WI38 (cell line): Measurements from ENCODE around the gene CDKN1B.
"Not testable (repeated sequence)": the region's sequence is repeated elsewhere in the genome, so short reads cannot be mapped to it uniquely, and the experiment has no call there.

ENCODE experiments used
- H3K4me3 ChIP-seq: 2 replicates; pipeline ENCODE4 v1.5.1; 2011; ENCODE audit warnings: low read depth, mild to moderate bottlenecking, control low read depth, low read length
- TF ChIP-seq, protein P1 (sequence below): IDR thresholded peaks from 2 replicates; pipeline ENCODE4 v1.5.1; 2012; ENCODE audit warnings: low read depth, mild to moderate bottlenecking, control low read depth, low read length

Gene CDKN1B

DNA sequence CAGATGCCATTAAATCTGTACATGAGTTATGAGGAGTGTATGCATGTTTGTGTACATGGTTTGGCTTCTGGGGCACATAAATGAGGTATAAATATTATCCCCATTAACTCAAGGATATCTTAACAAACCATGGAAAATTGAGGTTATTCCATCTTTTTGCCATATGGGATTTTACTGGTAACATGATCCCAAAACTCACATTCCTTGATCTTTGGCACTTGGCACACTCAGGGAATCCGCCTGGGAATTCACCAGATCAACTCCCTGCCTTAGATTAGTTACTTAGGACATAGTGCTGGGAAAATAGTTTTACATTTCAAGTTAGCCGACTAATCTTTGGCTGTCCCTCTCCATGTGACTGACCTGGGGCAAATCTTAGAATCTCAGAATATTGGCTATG is 16.9 kb downstream of the CDKN1B start:
- no peak overlapping the region for H3K4me3 ChIP-seq
- TF ChIP-seq, protein P1, sequence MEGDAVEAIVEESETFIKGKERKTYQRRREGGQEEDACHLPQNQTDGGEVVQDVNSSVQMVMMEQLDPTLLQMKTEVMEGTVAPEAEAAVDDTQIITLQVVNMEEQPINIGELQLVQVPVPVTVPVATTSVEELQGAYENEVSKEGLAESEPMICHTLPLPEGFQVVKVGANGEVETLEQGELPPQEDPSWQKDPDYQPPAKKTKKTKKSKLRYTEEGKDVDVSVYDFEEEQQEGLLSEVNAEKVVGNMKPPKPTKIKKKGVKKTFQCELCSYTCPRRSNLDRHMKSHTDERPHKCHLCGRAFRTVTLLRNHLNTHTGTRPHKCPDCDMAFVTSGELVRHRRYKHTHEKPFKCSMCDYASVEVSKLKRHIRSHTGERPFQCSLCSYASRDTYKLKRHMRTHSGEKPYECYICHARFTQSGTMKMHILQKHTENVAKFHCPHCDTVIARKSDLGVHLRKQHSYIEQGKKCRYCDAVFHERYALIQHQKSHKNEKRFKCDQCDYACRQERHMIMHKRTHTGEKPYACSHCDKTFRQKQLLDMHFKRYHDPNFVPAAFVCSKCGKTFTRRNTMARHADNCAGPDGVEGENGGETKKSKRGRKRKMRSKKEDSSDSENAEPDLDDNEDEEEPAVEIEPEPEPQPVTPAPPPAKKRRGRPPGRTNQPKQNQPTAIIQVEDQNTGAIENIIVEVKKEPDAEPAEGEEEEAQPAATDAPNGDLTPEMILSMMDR: no peak

DNA sequence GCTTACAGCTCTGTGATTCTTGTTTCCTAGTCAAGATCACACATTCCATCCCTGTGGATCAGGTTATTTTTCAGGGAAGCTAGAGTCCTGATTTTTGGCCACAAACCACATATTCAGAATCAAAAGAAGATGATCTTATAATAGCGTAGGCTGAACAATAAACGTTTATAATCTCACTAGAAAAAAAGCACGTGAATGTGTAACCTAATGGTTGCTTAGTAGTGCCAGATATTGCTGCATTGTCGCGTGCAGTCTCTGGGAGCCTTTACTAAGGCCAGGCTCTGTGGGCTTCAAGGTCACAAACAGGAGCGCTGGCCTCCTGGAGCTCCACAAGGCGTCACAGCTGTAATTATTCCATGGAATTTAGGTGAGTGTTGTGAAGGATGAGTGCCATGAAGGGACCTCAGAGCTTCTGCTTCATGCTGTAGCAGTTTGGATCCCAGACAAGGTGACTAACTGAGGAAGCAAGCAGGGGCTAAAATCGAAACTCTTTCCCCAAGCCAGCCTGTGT is 17.4 kb downstream of the CDKN1B start:
- TF ChIP-seq, protein P1: no peak
- H3K4me3 ChIP-seq: peak overlapping the region; percentile 47

DNA sequence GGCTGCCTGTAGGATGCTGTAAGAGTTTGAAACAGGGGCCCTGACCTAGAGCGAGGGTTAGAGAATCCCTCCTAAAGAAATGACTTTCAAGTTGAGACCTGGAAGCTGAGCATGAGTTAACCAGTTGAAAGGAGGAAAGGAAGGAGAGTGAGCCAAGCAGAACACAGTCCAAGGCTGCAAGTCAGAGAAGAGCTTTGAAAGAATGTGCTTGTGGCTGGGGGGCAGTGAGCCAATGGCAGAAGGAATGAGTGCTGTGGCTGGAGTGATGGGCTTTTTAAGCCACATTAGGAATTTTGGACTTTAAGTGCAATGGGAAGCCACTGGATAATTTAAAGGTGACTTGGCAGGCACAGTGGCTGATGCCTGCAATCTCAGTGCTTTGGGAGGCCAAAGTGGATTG is 18.1 kb downstream of the CDKN1B start:
- TF ChIP-seq, protein P1: no peak
- peak overlapping the region; percentile 47 for H3K4me3 ChIP-seq

DNA sequence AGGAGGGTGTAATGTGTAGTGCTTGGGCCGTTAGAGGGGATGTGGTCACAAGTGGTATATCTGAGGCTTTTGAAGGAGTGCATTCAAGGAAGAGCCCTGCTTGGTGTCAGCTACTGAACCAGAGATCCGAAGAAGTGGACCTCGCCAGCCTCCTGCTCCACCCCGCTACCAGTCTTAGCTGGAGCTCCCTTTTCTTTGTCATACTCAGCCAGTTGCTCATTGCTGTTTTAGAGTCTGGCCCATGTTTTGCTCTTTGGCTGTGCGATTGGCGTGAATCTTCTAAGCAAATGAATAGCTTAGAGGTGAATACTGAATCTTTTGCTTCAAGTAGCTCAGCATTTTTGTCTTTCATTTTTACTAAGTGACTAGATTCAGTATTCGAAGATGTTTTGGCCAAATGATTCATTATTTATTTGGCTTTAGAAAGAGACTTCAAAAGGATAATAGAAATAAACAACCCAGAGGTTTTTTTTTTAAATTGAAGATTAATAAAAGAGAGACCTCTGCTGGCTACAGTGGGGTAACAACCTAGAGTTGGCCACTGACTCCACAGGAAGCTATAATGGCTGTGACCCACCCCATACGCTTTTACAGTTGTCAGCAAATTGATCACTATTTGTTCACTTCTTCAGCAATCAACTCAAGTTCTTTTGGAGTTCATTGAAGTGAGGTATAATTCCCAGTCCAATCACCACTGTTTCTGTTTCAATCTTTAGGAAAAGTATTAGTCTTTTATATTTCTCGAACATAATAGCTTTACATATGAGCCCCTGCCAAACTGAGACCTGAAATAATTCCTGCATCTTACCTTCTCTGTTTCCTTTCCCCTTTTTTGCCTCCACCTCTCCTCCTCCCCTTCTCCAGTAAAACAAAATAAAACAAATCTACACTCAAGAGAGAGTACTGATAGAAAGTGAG is 19.9 kb downstream of the CDKN1B start:
- H3K4me3 ChIP-seq: peak overlapping the region; percentile 56
- TF ChIP-seq, protein P1: peak; percentile 57

DNA sequence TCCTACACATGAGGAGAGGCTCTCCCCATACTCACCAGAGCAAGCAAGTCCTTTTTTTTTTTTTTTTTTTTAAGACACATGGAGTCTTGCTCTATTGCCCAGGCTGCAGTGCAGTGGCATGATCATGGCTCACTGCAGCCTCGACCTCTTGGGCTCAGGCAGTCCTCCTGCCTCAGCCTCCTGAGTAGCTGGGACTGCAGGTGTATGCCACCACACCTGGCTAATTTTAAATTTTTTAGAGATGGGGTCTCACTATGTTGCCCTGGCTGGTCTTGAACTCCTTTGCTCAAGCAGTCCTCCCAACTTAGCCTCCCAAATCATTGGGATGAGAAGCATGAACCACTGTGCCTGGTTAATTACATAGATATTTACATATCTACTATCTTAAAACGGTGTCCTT is 21.0 kb downstream of the CDKN1B start:
- not testable (repeated sequence) for H3K4me3 ChIP-seq

DNA sequence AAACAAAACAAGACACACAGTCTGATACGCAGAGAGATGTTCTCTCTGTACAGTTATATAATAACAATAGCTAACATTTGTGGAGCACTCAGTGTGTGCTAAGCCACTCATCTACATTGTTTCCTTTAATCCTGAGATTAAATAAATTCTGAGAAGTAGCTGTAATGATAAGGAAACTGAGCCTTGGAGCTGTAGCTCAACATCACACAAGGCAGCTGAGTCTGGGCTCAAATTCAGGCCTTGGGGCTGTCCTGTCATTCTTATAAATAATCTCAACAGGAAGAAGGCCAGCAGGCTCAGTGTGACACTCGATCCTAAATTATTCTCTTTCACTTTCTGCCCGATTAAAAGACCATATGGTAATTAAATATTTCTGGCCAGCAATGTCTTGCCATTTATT is 24.5 kb downstream of the CDKN1B start:
- TF ChIP-seq, protein P1: no peak
- no peak overlapping the region for H3K4me3 ChIP-seq

DNA sequence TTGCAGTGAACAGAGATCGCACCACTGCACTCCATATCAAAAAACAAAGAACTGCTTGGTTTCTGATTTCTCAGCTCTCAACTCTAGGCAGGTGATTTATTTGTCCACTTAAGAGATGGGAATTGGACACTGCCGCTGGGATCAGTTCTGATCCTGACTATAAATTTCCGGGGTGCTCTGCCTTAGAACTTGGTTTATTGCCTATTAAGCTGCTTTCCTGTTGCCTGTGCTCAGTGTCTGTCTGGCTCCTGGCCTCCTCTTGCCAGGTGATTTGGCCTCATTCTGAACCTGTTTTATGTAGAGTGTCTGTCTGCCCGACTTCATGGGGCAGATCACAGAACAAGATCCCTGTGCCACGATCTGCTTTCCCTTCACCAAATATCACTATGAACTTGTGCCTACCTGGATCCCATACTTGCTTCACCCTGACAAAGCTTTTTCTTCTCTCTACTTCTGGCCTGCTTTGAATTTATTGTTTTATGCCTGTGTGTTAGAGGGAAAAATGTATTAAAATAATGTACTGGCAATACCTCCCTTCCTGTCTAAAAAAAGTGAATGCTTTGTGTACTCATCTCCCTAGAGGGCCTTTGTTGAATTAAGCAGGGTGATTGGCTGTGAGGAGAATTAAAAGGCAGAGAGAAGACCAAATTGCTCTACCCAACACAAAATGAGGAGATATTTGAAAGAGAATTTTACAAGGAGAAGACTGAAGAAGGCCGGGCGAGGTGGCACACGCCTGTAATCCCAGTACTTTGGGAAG is 27.6 kb downstream of the CDKN1B start:
- no peak overlapping the region for H3K4me3 ChIP-seq
- TF ChIP-seq, protein P1: no peak
